ENCODE measurements around the gene FARP2. TPM values are rescaled to one million over a fixed set of nuclear protein-coding genes. Genes with fewer than 3 reads are reported as not detected.
"Not testable (repeated sequence)": the region's sequence is repeated elsewhere in the genome, so short reads cannot be mapped to it uniquely, and the experiment has no call there.

FARP2 gene
- total RNA-seq, 1 donor from 2014 or later: 79.2 TPM

- DNase-seq (ENCODE audit: low spot score): no peak
Observed at GRCh38 chr2:241501551-241501950, 145.5 kb downstream of the FARP2 start.

- no peak for DNase-seq (ENCODE audit: low spot score)
Observed at GRCh38 chr2:241502281-241502680, 146.2 kb downstream of the FARP2 start.

GRCh38 chr2:241503776-241504392 is 147.8 kb downstream of the FARP2 start:
- no peak for DNase-seq (ENCODE audit: low spot score)

GRCh38 chr2:241505086-241505780 is 149.1 kb downstream of the FARP2 start:
- no peak for DNase-seq (ENCODE audit: low spot score)

- DNase-seq (ENCODE audit: low spot score): no peak
Observed at GRCh38 chr2:241505781-241506201, 149.7 kb downstream of the FARP2 start.

GRCh38 chr2:241506317-241506716 is 150.2 kb downstream of the FARP2 start:
- DNase-seq (ENCODE audit: low spot score): not testable (repeated sequence)

GRCh38 chr2:241506793-241507429 is 150.8 kb downstream of the FARP2 start:
- no peak for DNase-seq (ENCODE audit: low spot score)

- peak; percentile 40 for DNase-seq (ENCODE audit: low spot score)
Observed at GRCh38 chr2:241507430-241508239, 151.6 kb downstream of the FARP2 start.

- peak; percentile 99 for DNase-seq (ENCODE audit: low spot score)
Observed at GRCh38 chr2:241508240-241509154, 152.4 kb downstream of the FARP2 start, which contains the start of gene STK25. Gene STK25 (minus strand): TSS chr2:241508584. CDS start chr2:241508035, 549 bp downstream.

GRCh38 chr2:241509155-241509784 is 153.2 kb downstream of the FARP2 start:
- no peak for DNase-seq (ENCODE audit: low spot score)

- no peak for DNase-seq (ENCODE audit: low spot score)
Observed at GRCh38 chr2:241511091-241511741, 155.1 kb downstream of the FARP2 start.

GRCh38 chr2:241514553-241514952 is 158.5 kb downstream of the FARP2 start:
- no peak for DNase-seq (ENCODE audit: low spot score)

GRCh38 chr2:241514986-241515737 is 159.1 kb downstream of the FARP2 start:
- no peak for DNase-seq (ENCODE audit: low spot score)

GRCh38 chr2:241516520-241516965 is 160.5 kb downstream of the FARP2 start:
- DNase-seq (ENCODE audit: low spot score): no peak

GRCh38 chr2:241517297-241517696 is 161.2 kb downstream of the FARP2 start:
- no peak for DNase-seq (ENCODE audit: low spot score)

- DNase-seq (ENCODE audit: low spot score): no peak
Observed at GRCh38 chr2:241519669-241520068, 163.6 kb downstream of the FARP2 start.

GRCh38 chr2:241522477-241522876 is 166.4 kb downstream of the FARP2 start:
- no peak for DNase-seq (ENCODE audit: low spot score)

GRCh38 chr2:241525818-241526780 is 170.0 kb downstream of the FARP2 start:
- not testable (repeated sequence) for DNase-seq (ENCODE audit: low spot score)
